ENCODE data around the gene PDS5A.
A peak's percentile ranks its signal among the peaks of the same experiment; 100 is the strongest.
"Not testable (repeated sequence)": the region's sequence is repeated elsewhere in the genome, so short reads cannot be mapped to it uniquely, and the experiment has no call there.

Gene PDS5A, protein sequence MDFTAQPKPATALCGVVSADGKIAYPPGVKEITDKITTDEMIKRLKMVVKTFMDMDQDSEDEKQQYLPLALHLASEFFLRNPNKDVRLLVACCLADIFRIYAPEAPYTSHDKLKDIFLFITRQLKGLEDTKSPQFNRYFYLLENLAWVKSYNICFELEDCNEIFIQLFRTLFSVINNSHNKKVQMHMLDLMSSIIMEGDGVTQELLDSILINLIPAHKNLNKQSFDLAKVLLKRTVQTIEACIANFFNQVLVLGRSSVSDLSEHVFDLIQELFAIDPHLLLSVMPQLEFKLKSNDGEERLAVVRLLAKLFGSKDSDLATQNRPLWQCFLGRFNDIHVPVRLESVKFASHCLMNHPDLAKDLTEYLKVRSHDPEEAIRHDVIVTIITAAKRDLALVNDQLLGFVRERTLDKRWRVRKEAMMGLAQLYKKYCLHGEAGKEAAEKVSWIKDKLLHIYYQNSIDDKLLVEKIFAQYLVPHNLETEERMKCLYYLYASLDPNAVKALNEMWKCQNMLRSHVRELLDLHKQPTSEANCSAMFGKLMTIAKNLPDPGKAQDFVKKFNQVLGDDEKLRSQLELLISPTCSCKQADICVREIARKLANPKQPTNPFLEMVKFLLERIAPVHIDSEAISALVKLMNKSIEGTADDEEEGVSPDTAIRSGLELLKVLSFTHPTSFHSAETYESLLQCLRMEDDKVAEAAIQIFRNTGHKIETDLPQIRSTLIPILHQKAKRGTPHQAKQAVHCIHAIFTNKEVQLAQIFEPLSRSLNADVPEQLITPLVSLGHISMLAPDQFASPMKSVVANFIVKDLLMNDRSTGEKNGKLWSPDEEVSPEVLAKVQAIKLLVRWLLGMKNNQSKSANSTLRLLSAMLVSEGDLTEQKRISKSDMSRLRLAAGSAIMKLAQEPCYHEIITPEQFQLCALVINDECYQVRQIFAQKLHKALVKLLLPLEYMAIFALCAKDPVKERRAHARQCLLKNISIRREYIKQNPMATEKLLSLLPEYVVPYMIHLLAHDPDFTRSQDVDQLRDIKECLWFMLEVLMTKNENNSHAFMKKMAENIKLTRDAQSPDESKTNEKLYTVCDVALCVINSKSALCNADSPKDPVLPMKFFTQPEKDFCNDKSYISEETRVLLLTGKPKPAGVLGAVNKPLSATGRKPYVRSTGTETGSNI (N-terminal part only)

DNA sequence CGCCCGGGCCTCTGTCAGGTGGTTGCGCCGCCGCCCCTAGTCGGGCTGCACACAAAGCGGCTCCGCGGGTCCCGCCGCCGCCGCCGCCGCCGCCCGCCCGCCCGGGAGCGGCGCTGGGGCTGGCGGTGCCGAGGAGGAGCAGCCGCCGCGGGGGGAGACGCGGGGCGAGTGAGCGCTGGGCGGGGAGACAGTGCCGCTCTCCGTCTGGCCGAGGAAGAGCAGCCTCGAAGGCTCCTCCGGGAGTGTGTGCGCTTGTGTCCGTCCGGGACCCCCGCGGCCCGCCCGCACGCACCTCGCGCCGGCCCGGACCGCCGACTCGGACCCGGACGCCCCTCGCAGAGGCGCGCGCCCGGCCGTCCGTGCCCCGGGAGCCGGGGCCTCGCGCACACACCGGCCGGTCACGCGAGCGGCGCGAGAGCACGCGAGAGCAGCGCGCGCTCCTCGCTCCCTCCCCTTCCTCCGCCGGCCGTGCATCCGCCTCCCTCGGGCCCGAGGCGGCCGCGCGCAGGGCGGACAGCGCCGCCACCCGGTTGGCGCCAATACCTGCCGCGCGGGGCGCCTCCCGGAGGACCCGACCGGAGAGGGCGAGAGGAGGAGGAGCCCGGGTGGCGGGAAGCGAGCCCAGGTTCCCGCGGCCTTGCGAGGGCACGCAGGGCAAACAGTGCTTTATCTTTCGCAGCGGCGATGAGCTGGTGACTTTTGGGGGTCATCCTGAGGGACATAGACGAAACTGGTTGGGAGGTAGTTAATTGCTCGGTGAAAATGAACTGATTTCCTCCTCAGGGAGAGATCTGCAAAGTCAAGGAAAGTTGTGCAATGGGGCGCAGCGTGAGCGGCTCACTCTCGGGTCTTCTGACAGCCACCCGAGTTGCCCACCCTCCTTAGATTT is at the start of gene PDS5A:
PDS5A (minus strand) TSS at position 423 of the 889 bp plus-strand sequence. CDS start 1,334 bp downstream, outside the sequence.
- DNase-seq = peak; percentile 75

DNA sequence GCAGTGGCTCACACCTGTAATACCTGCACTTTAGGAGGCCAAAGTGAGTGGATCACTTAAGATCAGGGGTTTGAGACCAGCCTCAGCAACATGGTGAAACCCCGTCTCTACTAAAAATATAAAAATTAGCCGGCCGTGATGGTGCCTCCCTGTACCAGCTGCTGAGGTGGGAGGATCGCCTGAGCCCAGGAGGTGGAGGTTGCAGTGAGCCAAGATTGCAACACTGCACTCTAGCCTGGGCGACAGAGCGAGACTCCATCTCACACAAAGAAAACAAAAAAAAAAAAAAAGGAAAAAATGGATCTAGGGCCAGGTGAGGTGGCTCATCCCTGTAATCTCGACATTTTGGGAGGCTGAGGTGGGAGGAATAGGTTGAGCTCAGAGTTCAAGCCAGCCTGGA is 46.3 kb upstream of the PDS5A start:
- DNase-seq = not testable (repeated sequence)

DNA sequence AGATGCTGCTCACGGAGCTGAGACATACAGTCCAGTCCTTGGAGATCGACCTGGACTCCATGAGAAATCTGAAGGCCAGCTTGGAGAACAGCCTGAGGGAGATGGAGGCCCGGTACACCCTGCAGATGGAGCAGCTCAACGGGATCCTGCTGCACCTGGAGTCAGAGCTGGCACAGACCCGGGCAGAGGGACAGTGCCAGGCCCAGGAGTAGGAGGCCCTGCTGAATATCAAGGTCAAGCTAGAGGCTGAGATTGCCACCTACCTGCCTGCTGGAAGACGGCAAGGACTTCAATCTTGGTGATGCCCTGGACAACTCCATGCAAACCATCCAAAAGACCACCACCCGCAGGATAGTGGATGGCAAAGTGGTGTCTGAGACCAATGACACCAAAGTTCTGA is 43.4 kb upstream of the PDS5A start:
- not testable (repeated sequence) for DNase-seq

DNA sequence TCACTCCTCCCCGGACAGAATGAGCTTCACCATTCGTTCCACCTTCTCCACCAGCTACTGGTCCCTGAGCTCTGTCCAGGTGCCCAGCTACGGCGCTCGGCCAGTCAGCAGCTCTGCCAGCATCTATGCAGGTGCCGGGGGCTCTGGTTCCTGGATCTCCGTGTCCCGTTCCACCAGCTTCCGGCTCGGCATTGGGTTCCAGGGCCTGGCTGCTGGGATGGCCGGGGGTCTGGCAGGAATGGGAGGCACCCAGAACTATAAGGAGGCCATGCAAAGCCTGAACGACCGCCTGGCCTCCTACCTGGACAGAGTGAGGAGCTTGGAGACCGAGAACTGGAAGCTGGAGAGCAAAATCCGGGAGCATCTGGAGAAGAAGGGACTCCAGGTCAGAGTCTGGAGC is 42.5 kb upstream of the PDS5A start:
- no peak for DNase-seq

DNA sequence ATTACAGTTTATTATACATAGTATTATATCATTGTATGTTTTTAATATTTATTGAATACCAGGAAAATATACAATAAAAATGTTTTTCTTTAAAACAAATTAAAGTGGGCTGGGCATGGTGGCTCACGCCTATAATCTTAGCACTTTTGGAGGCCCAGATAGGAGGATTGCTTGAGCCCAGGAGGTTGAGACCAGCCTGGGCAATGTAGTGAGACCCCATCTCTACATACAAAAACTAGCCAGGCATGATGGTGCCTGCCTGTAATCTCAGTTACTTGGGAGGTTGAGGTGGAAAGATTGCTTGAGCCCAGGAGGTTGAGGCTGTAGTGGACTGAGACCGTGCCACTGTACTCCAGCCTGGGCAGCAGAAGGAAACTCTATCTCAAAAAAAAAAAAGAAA is 38.3 kb upstream of the PDS5A start:
- no peak for DNase-seq

DNA sequence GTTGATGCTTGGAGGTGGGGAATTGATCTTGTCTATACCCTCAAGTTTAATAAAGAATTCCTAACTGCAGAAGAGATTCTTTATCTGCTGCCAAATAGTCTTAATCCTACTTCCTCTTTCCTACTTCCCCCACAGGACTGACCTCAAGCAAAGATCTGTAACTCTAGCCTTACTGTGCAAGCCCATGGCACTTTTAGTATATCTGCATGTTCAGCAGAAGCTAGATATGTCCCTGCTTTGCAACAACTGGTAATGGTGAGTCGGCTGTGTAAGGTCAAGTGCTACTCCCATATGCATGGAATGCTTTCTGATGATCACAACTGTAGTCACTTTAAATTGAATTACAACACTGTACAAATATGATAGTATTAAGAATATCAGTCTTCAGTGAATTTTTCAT is 26.3 kb upstream of the PDS5A start:
- no peak for DNase-seq

DNA sequence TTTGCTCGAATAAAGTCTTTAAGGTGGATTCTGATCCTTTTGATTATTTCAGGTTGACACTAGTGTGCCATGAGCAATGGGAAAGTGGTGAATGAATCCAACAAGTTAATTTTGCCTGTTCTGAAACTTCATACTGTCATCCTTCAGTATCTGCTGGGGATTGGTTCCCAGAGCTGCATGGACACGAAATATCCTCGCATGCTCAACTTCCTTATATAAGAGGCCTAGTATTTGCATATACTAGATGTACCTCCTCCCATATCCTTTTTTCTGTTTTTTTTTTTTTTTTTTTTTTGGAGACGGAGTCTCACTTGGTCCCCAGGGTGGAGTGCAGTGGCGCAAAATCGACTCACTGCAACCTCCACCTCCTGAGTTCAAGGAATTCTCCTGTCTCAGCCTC is 23.0 kb upstream of the PDS5A start:
- no peak for DNase-seq

DNA sequence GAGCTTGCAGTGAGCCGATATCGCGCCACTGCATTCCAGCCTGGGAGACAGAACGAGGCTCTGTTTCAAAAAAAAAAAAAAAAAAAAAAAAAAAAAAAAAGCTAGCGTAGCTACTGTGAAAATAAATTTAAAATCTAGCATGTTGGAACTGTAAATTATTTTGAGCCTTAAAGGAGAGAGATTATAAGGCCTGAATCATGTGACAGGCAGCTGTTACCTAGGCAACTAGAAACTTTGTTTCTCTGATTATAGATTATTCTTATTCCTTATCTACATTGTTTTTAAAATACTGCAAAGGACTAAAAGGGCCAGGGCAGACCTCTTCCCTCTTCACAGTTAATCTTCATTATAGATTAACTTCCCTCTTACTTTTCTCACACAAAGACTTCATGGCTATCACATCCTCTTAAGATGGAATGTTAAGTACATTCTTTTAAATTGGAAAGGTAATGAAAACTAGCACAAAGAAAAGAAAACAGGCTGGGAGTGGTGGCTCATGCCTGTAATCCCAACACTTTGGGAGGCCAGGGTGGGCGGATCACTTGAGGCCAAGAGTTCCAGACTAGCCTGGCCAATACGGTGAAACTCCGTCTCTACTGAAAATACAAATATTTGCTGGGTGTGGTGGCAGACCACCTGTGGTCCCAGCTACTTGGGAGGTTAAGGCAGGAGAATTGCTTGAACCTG is 21.1 kb upstream of the PDS5A start:
- no peak for DNase-seq

DNA sequence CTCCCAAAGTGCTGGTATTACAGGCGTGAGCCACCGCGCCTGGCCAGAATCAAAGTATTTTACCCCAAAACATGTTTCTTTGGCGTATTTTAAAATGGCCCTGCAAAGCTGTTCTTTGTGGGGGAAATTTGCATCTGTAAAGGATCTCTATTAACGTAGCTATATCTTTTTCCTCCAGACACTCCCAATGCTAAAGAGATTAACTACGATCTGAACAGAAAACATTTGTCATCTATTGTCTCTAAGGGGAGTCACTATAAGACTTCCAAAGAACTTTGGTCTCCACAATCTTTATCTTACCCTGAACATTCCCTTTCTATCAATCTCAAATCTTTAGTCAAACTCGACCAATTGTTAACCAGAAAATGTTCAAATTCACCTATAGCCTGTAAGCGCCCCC is 19.1 kb upstream of the PDS5A start:
- no peak for DNase-seq

DNA sequence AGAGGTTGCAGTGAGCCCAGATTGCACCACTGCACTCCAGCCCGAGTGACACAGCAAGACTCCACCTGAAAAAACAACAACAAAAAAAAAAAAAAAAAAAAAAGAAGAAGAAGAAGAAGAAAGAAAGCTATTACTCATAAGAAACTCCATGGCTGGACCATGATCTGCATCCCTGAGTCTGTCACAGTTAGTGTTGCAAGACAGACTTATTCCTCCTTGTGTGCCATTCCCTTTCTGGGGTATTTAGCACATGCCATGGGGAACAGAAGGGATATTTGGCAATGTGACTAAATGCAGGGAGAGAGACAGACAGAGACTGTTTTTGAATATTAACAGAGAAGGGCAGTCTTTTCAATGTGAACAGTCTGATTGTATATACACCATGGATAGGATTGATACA is 16.7 kb upstream of the PDS5A start:
- DNase-seq = no peak

DNA sequence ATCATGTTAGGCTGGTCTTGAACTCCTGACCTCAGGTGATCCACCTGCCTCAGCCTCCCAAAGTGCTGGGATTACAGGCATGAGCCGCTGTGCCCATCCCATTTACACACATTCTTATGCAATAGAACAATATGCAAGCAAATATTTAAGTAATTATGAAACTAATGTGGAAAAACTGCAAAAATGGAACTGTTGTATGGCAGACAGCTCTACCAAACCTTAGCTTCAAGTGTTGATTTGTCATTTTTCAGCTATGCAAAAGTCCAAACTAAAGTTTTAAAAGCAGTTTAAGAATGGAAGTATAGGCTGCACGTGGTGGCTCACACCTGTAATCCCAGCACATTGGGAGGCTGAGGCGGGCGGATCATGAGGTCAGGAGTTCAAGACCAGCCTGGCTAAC is 11.7 kb upstream of the PDS5A start:
- DNase-seq = not testable (repeated sequence)

DNA sequence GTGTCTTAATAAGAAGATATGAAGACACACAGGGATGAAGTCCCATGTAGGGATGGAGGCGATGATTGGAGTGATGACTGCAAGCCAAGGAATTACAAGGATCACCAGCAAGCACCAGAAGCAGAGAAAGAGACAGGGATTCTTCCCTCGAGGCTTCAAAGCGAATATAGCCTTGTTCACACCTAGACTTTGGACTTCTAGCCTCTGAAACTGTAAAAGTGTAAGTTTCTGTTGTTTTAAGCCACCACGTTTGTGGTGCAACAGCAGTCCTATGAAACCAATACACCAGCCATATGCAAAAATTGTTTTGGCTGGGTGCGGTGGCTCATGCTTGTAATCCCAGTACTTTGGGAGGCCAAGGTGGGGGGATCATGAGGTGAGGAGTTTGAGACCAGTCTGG is 9.8 kb upstream of the PDS5A start:
- DNase-seq = no peak

DNA sequence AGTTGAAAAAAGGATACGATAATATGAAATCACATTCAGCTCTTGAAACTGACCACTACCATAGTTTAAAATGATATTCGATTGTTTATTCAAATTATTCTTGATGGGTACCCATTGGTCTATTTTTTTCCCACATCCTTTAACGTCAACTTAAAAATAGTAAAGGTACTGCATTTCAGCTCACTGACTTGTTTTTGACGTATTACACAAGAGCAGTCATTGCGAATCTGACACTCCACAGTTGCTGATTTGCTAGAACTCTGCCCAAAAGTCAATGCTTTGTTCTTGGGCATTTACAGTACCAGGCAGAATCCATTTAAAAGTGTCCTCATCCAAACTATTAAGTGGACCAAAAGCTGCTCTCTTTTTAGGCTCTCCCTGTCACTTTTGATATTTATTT is 1.2 kb upstream of the PDS5A start:
- no peak for DNase-seq

DNA sequence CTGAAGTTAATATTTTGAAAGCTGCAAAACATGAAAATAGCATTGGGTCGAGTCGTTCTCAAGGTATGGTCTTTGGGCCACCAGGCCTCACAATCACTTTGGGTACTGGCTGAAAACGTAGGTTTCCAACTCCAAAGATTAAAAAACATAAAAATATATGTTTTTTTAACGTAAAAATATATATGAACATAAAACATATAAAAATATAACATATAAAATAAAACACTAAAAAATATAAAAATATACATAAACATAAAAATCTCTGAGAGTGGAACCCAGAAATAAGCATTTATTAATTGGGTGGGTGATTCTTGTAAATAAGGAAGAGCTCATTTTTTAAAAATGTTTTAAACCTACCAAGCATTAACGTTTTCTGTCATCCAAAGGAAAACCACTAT is 666 bp upstream of the PDS5A start:
- DNase-seq = no peak

DNA sequence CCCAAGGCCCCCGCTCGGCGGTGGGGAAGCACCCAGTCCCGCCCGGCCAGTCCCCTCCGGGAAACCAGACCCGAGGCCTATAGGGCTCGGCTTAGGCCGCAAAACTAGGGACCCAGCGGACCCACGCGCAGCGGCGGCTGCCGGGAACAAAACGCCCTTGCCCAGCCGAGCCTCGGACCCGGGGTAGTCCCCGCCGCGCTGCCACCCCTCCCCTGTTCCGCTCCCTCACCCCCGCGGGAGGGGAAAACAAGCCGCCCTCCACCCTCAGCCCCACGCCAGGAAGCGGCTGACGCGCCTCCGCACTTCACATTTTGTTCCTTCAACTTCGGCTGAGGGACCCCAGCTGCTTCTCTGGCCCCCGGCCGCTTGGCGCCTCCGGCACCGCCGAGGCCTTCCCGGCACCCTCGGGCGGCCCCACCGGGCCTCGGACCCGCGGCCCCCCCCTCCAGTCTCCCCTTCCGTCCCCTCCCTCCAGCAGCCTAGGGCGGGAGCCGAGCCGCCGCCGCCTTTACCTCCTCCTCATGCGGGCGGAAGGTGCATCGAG is 694 bp downstream of the PDS5A start:
- no peak for DNase-seq

DNA sequence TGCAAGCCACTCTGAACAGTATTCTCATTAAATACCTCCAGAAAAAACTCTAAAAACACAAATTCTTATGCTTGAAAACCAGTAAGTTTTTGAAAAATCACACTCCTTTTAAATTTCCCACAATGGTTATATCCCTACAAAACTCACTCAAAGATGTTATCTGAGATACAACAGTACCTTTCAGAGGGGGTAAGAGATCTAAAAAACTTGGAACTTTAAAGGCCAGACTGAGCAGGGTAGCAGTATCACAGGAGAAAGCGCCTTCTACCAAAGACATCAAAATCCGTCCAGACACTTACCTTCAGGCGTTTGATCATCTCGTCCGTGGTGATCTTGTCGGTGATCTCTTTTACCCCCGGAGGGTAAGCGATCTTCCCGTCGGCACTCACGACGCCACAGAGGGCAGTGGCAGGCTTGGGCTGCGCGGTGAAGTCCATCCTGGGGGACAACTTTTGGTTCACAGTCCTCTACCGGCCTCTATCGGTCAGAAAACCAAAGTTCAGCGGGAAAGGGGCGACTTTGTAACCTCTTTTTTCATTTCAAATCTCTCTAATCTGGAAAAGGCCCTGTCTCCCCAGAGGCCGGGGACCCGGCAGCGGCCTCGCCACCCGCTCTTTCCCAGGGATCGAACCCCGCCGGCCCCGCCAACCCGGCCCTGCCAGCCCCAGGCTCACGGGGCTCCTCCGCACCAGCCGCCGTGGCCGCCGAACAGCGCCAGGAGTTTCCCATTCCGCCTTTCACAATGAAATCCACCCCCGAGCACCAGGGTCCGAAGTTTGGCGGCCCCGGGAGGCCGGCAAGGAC is 1.4 kb downstream of the PDS5A start:
- DNase-seq = peak; percentile 25

DNA sequence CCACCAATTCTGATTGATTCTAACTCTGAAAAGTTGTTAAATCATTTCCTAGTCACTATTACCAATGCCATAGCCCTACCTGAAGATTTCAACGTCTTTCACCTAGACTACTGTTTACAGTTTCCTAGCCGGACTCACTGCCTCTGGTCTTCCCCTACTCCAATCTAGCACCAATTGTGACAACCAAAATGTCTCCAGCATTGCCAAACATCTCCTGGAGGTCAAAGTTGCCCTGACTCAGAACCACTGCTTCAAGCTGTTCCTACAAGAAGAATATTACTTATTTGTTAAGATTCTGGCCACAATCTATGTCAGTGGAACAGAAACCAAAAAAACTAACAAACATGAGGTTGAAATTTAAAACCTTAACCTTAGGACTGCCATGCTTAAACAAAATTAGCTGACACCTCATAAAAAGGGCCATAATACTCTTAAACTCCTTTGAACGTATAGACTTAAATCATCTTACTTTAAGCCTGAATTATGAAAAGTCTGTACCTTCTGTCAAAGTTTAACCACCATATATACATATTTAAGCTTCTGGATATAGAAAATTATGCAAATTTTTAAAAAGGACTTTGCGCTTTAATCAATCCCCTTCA is 2.1 kb downstream of the PDS5A start:
- DNase-seq = no peak

DNA sequence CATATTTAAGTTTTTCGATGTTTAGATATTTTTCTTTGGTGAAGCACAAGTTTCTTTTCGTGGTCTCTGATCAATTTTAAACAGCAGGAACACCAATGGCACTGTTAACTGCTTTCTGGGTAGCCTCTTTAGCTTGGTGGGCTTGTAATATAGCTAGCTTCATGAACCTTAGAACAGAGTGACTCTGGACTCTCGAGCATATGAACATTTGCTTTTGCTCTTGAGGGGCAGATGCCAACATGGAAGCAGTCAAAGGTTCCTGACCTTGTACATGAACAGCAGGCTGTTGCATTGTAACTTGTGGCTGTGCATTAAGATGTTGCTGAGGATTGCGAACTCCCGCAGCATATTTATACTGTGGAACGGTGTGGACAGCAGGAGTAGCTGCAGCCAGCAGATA is 4.7 kb downstream of the PDS5A start:
- not testable (repeated sequence) for DNase-seq

DNA sequence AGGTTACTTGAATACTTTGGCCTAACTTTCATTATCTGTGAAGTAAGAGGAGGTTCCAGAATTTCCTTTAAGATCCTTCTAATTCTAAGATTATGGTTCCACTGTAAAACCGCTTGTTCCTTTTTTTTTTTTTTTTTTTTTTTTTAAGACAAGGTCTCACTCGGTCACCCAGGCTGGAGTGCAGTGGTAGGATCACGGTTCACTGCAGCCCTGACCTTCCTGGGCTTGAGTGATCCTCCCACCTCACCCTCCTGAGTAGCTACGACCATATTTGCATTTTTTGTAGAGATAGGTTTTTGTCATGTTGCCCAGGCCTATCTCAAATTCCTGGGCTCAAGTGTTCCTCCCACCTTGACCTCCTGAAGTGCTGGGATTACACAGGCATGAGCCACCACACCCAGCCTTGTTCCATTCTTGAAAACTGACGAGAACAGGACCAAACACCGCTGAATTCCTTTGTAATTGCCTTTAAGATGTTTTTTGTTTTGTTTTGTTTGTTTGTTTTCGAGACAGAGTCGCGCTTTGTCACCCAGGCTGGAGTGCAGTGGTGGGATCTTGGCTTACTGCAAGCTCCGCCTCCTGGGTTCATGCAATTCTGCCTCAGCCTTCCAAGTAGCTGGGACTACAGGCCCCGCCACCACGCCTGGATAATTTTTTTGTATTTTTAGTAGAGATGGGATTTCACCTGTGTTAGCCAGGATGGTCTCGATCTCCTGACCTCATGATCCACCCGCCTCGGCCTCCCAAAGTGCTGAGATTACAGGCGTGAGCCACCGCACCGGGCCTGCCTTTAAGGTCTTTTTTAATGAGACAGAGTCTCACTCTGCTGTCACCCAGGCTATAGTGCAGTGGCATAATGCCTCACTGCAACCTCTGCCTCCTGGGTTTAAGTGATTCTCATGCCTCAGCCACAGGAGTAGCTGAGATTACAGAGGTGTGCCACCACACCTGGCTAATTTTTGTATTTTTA is 6.8 kb downstream of the PDS5A start:
- DNase-seq = no peak

All from NCI-H1105 (cell line).